Measurements from ENCODE around the gene GPR149. TPM values are rescaled to one million over a fixed set of nuclear protein-coding genes. Genes with fewer than 3 reads are reported as not detected.

The GPR149 gene
- total and polyA plus RNA-seq, 10 of the 15 experiments (the other 5 are each of a cell fraction or from before 2014, with no cell fraction given): not detected

DNA sequence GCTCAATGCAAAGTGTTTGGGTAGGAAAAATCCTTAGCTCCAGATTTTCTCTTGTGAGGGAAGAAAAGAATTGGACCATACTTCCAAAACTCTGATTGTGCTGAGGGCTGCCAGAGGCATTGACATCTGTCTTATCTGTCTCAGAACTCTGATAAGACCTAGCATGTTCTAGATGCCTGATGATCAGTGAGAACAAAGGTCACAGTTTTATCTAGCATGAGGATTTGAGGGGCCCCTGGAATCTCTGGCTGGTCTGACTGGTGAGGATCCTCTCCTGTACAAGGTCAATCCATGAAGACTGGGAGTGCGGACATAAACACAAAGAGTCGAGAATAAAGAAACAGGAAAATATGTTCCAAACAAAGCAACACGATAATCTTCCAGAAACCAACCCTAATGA lies 40.1 kb downstream of the GPR149 start:
- no peak overlapping the region for H3K27ac ChIP-seq (ENCODE audit: control insufficient read depth, insufficient read depth)
- H3K36me3 ChIP-seq (ENCODE audit: control insufficient read depth in 2 of 2, insufficient read depth in 2 of 2, low read length in 1 of 2): no peaks in the 10 kb centered on the region
- H3K4me2 ChIP-seq (ENCODE audit: control insufficient read depth, insufficient read depth): no peak overlapping the region
- intact Hi-C loops (cut with micrococcal nuclease; ENCODE audit: unreplicated experiment): no loop called here
- TF ChIP-seq BCLAF1 (IDR thresholded peaks at IDR 0.05) (no peak), SPI1 (IDR thresholded peaks at IDR 0.05; ENCODE audit: borderline replicate concordance, insufficient read depth, low read depth, low read length) (no peak), HCFC1 (IDR thresholded peaks at IDR 0.05; ENCODE audit: low read length) (no peak), CHD2 (IDR thresholded peaks at IDR 0.05; ENCODE audit: borderline replicate concordance, low read depth, low read length) (no peak), CBX5 (IDR thresholded peaks at IDR 0.05; ENCODE audit: low read depth) (no peak), POU2F2 (IDR thresholded peaks at IDR 0.05; ENCODE audit: borderline replicate concordance, low read depth, low read length) (no peak), PAX5 (IDR thresholded peaks at IDR 0.05; ENCODE audit: borderline replicate concordance, low read depth, low read length) (no peak), RUNX3 (IDR thresholded peaks at IDR 0.05; ENCODE audit: low read length) (no peak), NBN (IDR thresholded peaks at IDR 0.05) (no peak), RB1 (IDR thresholded peaks at IDR 0.05; ENCODE audit: borderline replicate concordance) (no peak), CHD1 (IDR thresholded peaks at IDR 0.05; ENCODE audit: low read depth, low read length) (no peak), MTA2 (IDR thresholded peaks at IDR 0.05; ENCODE audit: low read depth) (no peak), NFXL1 (IDR thresholded peaks at IDR 0.05; ENCODE audit: borderline replicate concordance) (no peak), POLR2A (IDR thresholded peaks at IDR 0.05; ENCODE audit: low read depth, low read length) (no peak)
- TF ChIP-seq, protein P1, sequence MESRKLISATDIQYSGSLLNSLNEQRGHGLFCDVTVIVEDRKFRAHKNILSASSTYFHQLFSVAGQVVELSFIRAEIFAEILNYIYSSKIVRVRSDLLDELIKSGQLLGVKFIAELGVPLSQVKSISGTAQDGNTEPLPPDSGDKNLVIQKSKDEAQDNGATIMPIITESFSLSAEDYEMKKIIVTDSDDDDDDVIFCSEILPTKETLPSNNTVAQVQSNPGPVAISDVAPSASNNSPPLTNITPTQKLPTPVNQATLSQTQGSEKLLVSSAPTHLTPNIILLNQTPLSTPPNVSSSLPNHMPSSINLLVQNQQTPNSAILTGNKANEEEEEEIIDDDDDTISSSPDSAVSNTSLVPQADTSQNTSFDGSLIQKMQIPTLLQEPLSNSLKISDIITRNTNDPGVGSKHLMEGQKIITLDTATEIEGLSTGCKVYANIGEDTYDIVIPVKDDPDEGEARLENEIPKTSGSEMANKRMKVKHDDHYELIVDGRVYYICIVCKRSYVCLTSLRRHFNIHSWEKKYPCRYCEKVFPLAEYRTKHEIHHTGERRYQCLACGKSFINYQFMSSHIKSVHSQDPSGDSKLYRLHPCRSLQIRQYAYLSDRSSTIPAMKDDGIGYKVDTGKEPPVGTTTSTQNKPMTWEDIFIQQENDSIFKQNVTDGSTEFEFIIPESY (IDR thresholded peaks at IDR 0.05): no peak
- TF ChIP-seq, protein P2, sequence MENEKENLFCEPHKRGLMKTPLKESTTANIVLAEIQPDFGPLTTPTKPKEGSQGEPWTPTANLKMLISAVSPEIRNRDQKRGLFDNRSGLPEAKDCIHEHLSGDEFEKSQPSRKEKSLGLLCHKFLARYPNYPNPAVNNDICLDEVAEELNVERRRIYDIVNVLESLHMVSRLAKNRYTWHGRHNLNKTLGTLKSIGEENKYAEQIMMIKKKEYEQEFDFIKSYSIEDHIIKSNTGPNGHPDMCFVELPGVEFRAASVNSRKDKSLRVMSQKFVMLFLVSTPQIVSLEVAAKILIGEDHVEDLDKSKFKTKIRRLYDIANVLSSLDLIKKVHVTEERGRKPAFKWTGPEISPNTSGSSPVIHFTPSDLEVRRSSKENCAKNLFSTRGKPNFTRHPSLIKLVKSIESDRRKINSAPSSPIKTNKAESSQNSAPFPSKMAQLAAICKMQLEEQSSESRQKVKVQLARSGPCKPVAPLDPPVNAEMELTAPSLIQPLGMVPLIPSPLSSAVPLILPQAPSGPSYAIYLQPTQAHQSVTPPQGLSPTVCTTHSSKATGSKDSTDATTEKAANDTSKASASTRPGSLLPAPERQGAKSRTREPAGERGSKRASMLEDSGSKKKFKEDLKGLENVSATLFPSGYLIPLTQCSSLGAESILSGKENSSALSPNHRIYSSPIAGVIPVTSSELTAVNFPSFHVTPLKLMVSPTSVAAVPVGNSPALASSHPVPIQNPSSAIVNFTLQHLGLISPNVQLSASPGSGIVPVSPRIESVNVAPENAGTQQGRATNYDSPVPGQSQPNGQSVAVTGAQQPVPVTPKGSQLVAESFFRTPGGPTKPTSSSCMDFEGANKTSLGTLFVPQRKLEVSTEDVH (IDR thresholded peaks at IDR 0.05; ENCODE audit: low read depth, partially characterized antibody): no peak
- ChIA-PET CTCF (no interaction called here), RAD21 (ENCODE audit: unreplicated experiment) (no interaction called here), SMC1A (ENCODE audit: uncharacterized antibody, unreplicated experiment) (no interaction called here), POLR2A (no interaction called here)
- ATAC-seq (no peak), FAIRE-seq (no peak), DNase-seq (ENCODE audit: low read depth, low spot score) (no peak)
- H4K20me1 ChIP-seq (ENCODE audit: control insufficient read depth, insufficient read depth): no peaks in the 10 kb centered on the region
- H3K4me3 ChIP-seq: no peak overlapping the region
- BruUV-seq (replicated peaks): no TSS peak
- H2AFZ ChIP-seq (ENCODE audit: control insufficient read depth, low read depth, low read length): no peak overlapping the region
- H3K27me3 ChIP-seq (replicated peaks in 1 of 2; ENCODE audit: control insufficient read depth in 2 of 2, insufficient read depth in 2 of 2, low read length in 1 of 2): no peaks in the 10 kb centered on the region
- no peaks in the 10 kb centered on the region for H3K4me1 ChIP-seq (ENCODE audit: control insufficient read depth, insufficient read depth, low read length)
- H3K9ac ChIP-seq (ENCODE audit: control insufficient read depth, insufficient read depth, low read length): no peak overlapping the region
- 52% methylated on average over 3 of the region's 3 CpGs for WGBS (ENCODE audit: insufficient coverage, insufficient replicate concordance, low lambda C conversion rate, missing lambda C conversion rate)
- H3K79me2 ChIP-seq (ENCODE audit: control insufficient read depth, insufficient read depth, low read length): no peaks in the 10 kb centered on the region
- in situ Hi-C loops (cut with MboI): no loop called here
- H3K9me3 ChIP-seq (replicated peaks; ENCODE audit: control insufficient read depth, insufficient read depth, low read length): no peaks in the 10 kb centered on the region; the same call in 2 of the 3 replicates
